HCT116 (cell line): ENCODE results near the gene PWP2. TPM values are rescaled to one million over a fixed set of nuclear protein-coding genes. Genes with fewer than 3 reads are reported as not detected.
"Not testable (repeated sequence)": the region's sequence is repeated elsewhere in the genome, so short reads cannot be mapped to it uniquely, and the experiment has no call there.

ENCODE experiments used
- ATAC-seq: fragments of 200-7000 bp; cut with Tn5 transposase; 2 replicates; pipeline ENCODE4 v1.9.1; 2020; ENCODE audit warnings: mild to moderate bottlenecking, moderate library complexity
- BruUV-seq: library from RNA; stranded (reverse); fragments of 400-500 nt; replicated peaks from 2 replicates; lab custom pipeline; 2021; lab: Mats Ljungman, UMichigan
- CTCF ChIA-PET: fragments of 300-600 bp; sonication (Branson Sonifier 250); formaldehyde crosslinking; loops from one replicate; lab custom pipeline; 2021; ENCODE audit warnings: antibody characterized with exemption; lab: Charles Lee
- POLR2A ChIA-PET: fragments of 300-600, 350-600 bp; sonication (Branson Sonifier 250); formaldehyde crosslinking; loops from one replicate; lab custom pipeline; 2021; ENCODE audit warnings: antibody characterized with exemption; lab: Charles Lee
- RAD21 ChIA-PET, 2 experiments: fragments of 300-600 bp; sonication (Branson Sonifier 250); formaldehyde crosslinking; loops; one replicate each; lab custom pipeline; 2023; ENCODE audit warnings: low total read pairs in 2 of 2; ENCODE audit not compliant: uncharacterized antibody in 2 of 2, unreplicated experiment in 2 of 2, low non-redundant PET in 1 of 2; lab: Charles Lee
- DNase-seq: peaks from one replicate; pipeline ENCODE4 v3.0.0-alpha.2; 2010; ENCODE audit warnings: low read depth, low spot score
- H2AFZ ChIP-seq: fragments of 200-600 bp; shearing (Covaris generic), sonication (generic); 2 replicates; pipeline ENCODE4 v1.6.1; 2017; ENCODE audit warnings: low read depth, mixed run types, mixed read lengths, antibody characterized with exemption, low read length; ENCODE audit not compliant: poor library complexity, severe bottlenecking
- H3K27ac ChIP-seq: 2 replicates; pipeline ENCODE4 v1.5.1; 2012; ENCODE audit warnings: low read depth, low read length
- H3K27me3 ChIP-seq: fragments of 200-600 bp; sonication (generic); 2 replicates; pipeline ENCODE4 v1.6.1; 2016; ENCODE audit warnings: mixed run types, low read length, mixed read lengths; ENCODE audit not compliant: insufficient read depth
- H3K36me3 ChIP-seq, 2 experiments: fragments of 200-500 bp in 1 of 2; fragments of 200-600 bp in 1 of 2; sonication (Bioruptor generic) in 1 of 2; sonication (generic) in 1 of 2; 2 replicates each; pipeline versions ENCODE4 v1.5.1 to v1.6.1; 2014 to 2016; ENCODE audit warnings: low read length in 2 of 2, inconsistent platforms in 1 of 2, mixed read lengths in 1 of 2, mixed run types in 1 of 2; ENCODE audit not compliant: insufficient read depth in 2 of 2, control insufficient read depth in 1 of 2
- H3K4me1 ChIP-seq, 2 experiments: fragments of 200-600 bp in 1 of 2; sonication (generic) in 1 of 2; 2 replicates each; pipeline versions ENCODE4 v1.5.1 to v1.6.1; 2012 to 2017; ENCODE audit warnings: low read length in 2 of 2, inconsistent platforms in 1 of 2, mild to moderate bottlenecking in 1 of 2, mixed read lengths in 1 of 2, mixed run types in 1 of 2, moderate library complexity in 1 of 2; ENCODE audit not compliant: insufficient read depth in 2 of 2, control insufficient read depth in 1 of 2
- H3K4me2 ChIP-seq: fragments of 200-600 bp; sonication (generic); 2 replicates; pipeline ENCODE4 v1.6.1; 2017; ENCODE audit warnings: mixed run types, low read length, mixed read lengths
- H3K4me3 ChIP-seq, 2 experiments: fragments of 200-600 bp in 1 of 2; sonication (generic) in 1 of 2; replicated peaks in 1 of 2; 2 replicates each; pipeline ENCODE4 v1.5.1; 2011 to 2016; ENCODE audit warnings: low read length in 2 of 2, control low read depth in 1 of 2, low read depth in 1 of 2, mild to moderate bottlenecking in 1 of 2, mixed read lengths in 1 of 2, mixed run types in 1 of 2
- H3K79me2 ChIP-seq: fragments of 200-600 bp; sonication (generic); 2 replicates; pipeline ENCODE4 v1.6.1; 2017; ENCODE audit warnings: mild to moderate bottlenecking, mixed run types, low read length, moderate library complexity, mixed read lengths; ENCODE audit not compliant: insufficient read depth
- H3K9ac ChIP-seq: fragments of 200-600 bp; sonication (generic); 2 replicates; pipeline ENCODE4 v1.6.1; 2016; ENCODE audit warnings: low read length, mixed read lengths
- H3K9me2 ChIP-seq: fragments of 200-600 bp; sonication (generic), shearing (Covaris generic); 2 replicates; pipeline ENCODE4 v1.6.1; 2017; ENCODE audit warnings: mixed run types, mild to moderate bottlenecking, moderate library complexity; ENCODE audit not compliant: insufficient read depth
- H3K9me3 ChIP-seq, 2 experiments: fragments of 200-500 bp in 1 of 2; fragments of 200-600 bp in 1 of 2; sonication (Bioruptor generic) in 1 of 2; sonication (generic) in 1 of 2; 2 replicates each; pipeline ENCODE4 v1.6.1; 2014 to 2017; ENCODE audit warnings: low read length in 2 of 2, mixed read lengths in 2 of 2, inconsistent platforms in 1 of 2, low read depth in 1 of 2, mild to moderate bottlenecking in 1 of 2, mixed run types in 1 of 2, moderate library complexity in 1 of 2; ENCODE audit not compliant: control insufficient read depth in 1 of 2, insufficient read depth in 1 of 2
- H4K20me1 ChIP-seq: fragments of 200-600 bp; sonication (generic), shearing (Covaris generic); 2 replicates; pipeline ENCODE4 v1.6.1; 2017; ENCODE audit warnings: mixed run types, mild to moderate bottlenecking, moderate library complexity; ENCODE audit not compliant: insufficient read depth
- intact Hi-C: fragments of 100-400 bp; cut with micrococcal nuclease; formaldehyde crosslinking; loops from 2 replicates; pipeline ENCODE4 v1.10.0; 2022
- total RNA-seq: library from RNA; stranded (reverse); gene quantifications from one replicate; pipeline ENCODE4 v1.2.1, GENCODE V29; 2021; ENCODE audit not compliant: unreplicated experiment

PWP2 gene
- total RNA-seq, 1 experiment from 2014 or later = 43.1 TPM

DNA sequence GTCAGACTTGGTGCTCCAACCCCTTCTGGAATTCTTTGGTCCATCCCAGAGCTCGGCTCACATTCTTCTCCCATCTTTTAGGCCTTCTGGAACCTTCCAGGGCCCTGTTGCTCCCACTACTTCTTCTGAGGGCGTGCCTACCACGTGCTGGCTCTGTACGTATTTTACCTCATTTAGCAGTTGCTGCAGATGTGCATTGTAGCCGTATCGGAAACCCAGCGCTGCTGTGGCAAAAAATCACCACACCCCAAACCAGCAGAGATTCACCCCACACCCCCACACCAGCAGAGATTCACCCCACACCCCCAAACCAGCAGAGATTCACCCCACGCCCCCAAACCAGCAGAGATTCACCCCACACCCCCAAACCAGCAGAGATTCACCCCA is 48.8 kb downstream of the PWP2 start:
- H3K9ac ChIP-seq, H3K4me2 ChIP-seq, H3K4me3 ChIP-seq, CTCF ChIA-PET, H3K9me2 ChIP-seq, H3K27ac ChIP-seq, ATAC-seq, POLR2A ChIA-PET, intact Hi-C loops, H3K79me2 ChIP-seq, H3K4me1 ChIP-seq, RAD21 ChIA-PET, H2AFZ ChIP-seq, H3K36me3 ChIP-seq, H3K9me3 ChIP-seq, H4K20me1 ChIP-seq, DNase-seq, H3K27me3 ChIP-seq, BruUV-seq: not testable (repeated sequence)

DNA sequence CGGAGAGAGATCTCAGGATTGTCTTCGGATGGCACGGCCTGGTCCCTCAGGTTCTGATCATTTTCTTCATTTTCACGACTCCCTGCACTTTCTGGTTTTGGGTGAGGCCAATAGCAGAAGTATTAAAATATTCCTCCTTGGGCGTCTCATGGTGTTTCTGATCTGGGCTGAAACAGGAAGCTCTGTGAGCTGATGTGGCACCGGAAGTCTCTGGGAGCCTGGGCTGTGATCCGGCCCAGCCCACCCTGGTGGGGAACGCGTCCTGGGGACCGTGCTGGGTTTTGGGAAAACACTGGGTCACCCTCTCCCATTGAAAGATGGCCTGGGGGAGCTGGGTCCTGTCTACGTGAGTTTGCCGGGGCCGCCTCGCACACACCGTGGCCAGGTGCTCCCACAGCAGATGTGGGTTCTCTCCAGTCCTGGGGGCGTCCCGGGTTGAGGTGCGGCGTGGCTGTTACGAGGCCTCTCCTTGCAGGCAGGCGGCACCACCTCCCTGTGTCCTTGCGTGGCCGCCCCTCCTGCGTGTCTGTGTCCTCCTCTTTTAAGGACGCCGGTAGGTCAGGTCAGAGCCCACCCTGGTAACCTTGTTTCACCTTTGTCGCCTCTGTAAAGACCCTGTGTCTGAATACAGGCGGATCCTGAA is 50.4 kb downstream of the PWP2 start:
- H3K4me3 ChIP-seq, H4K20me1 ChIP-seq, H3K27ac ChIP-seq, POLR2A ChIA-PET, H3K4me2 ChIP-seq, H3K36me3 ChIP-seq, BruUV-seq, CTCF ChIA-PET, H3K4me1 ChIP-seq, H3K9me3 ChIP-seq, RAD21 ChIA-PET, ATAC-seq, H3K9me2 ChIP-seq, H3K27me3 ChIP-seq, intact Hi-C loops, H2AFZ ChIP-seq, H3K79me2 ChIP-seq, DNase-seq, H3K9ac ChIP-seq: not testable (repeated sequence)

DNA sequence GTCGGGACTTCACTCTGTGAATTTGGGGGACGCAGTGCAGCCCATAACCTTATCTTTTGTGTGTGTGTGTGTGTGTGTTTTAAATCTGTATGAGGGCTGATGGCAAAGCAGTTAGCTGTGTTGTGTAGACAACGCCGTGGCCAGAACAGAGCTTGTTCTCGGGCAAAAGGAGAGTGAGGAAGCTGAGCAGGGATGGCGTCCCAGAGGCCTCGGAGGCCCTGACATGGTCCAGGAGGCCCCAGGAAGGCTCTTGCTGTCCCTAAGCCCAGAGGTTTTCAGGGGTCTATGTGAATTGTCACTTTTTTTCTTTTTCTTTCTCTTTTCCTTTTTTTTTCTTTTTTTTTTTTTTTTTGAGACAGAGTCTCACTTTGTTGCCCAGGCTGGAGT is 50.9 kb downstream of the PWP2 start:
- H3K4me1 ChIP-seq, H3K36me3 ChIP-seq, POLR2A ChIA-PET, CTCF ChIA-PET, RAD21 ChIA-PET, H2AFZ ChIP-seq, H3K9me2 ChIP-seq, H3K9ac ChIP-seq, H3K9me3 ChIP-seq, H3K27ac ChIP-seq, H3K79me2 ChIP-seq, H3K4me2 ChIP-seq, H3K4me3 ChIP-seq, DNase-seq, H3K27me3 ChIP-seq, H4K20me1 ChIP-seq, BruUV-seq, ATAC-seq, intact Hi-C loops: not testable (repeated sequence)

DNA sequence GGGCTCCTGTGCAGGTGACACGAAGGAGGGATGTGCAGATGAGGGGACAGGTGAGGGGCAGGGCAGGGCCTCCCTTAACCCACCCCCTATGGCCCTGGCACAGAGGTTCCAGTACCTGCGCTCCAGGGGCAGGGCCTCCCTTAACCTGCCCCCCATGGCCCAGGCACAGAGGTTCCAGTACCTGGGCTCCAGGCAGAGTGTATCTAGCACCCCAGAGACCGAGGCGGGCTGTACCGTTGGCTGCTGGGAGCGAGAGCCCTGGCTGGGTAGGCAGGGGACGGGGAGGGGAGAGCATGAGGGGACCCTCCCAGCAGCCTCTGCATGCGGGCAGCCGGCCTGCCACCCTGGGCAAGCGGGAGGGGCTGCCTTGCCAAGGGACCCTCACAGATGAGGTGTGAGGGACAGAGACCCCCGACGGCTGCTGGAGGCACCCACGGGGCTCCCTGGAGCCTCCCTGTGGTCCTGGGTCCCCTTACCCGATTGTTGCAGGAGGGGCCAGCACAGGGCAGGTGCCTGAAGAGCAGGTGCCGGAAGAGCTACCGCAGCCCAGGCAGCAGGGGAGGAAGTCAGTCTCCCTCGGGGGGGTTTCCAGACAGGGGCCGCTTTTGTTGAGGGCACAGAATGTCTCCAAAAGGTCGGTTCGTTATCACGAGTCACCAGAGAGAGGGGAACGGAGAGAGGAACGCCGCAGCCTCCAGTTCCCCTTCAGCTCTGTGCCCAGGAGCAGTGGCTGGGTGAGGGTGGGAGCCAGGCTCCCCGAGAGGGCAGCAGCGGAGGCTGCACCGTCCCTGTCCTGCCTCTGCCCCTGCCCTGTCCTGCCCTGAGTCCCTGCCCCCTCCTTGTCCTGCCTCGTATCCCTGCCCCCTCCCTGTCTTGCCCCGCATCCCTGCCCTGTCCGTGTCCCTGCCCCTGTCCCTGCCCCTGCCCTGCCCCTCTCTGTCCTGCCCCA is 52.4 kb downstream of the PWP2 start:
- BruUV-seq, H3K27me3 ChIP-seq, H3K4me3 ChIP-seq, H4K20me1 ChIP-seq, RAD21 ChIA-PET, H3K9me3 ChIP-seq, H3K79me2 ChIP-seq, H3K9me2 ChIP-seq, H3K9ac ChIP-seq, H3K4me2 ChIP-seq, POLR2A ChIA-PET, H2AFZ ChIP-seq, intact Hi-C loops, H3K4me1 ChIP-seq, ATAC-seq, DNase-seq, CTCF ChIA-PET, H3K36me3 ChIP-seq, H3K27ac ChIP-seq: not testable (repeated sequence)
